ENCODE measurements around the gene PIK3AP1.

The PIK3AP1 gene

DNA sequence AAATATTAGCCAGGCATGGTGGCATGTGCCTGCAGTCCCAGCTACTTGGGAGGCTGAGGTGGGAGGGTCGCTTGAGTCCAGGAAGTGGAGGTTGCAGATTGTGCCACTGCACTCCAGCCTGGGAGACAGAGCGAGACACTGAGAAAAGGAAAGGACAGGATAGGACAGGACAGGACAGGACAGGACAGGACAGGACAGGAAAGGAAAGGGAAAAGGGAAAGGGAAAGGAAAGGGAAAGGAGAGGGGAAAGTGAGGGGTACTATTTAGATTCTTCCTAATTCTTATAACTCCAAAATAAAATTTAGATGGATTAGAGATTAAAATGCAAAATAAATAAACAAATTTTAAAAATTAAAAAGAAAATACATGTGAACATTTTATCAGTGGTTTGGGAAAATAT is 58.7 kb downstream of the PIK3AP1 start:
- H3K27ac ChIP-seq, result no peak overlapping the region
- no peak overlapping the region for H2AFZ ChIP-seq (ENCODE audit: low read depth)
- H4K20me1 ChIP-seq (ENCODE audit: insufficient read depth), result no peaks in the 10 kb centered on the region
- no peaks in the 10 kb centered on the region for H3K79me2 ChIP-seq (ENCODE audit: insufficient read depth, low read depth)
- no peak overlapping the region for H3K4me3 ChIP-seq (IDR thresholded peaks at IDR 0.05; ENCODE audit: insufficient read depth, low read depth, low read length)
- no peak overlapping the region for H3K9ac ChIP-seq
- H3K4me2 ChIP-seq, result no peak overlapping the region
- H3K4me1 ChIP-seq (ENCODE audit: low read depth, poor library complexity, severe bottlenecking), result peaks cover 13% of the 10 kb centered on the region
- TF ChIP-seq, protein P1, sequence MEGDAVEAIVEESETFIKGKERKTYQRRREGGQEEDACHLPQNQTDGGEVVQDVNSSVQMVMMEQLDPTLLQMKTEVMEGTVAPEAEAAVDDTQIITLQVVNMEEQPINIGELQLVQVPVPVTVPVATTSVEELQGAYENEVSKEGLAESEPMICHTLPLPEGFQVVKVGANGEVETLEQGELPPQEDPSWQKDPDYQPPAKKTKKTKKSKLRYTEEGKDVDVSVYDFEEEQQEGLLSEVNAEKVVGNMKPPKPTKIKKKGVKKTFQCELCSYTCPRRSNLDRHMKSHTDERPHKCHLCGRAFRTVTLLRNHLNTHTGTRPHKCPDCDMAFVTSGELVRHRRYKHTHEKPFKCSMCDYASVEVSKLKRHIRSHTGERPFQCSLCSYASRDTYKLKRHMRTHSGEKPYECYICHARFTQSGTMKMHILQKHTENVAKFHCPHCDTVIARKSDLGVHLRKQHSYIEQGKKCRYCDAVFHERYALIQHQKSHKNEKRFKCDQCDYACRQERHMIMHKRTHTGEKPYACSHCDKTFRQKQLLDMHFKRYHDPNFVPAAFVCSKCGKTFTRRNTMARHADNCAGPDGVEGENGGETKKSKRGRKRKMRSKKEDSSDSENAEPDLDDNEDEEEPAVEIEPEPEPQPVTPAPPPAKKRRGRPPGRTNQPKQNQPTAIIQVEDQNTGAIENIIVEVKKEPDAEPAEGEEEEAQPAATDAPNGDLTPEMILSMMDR (conservative IDR thresholded peaks at IDR 0.05; ENCODE audit: low read depth, low read length), result no peak
- H3K36me3 ChIP-seq (ENCODE audit: insufficient read depth), result no peaks in the 10 kb centered on the region
- no peaks in the 10 kb centered on the region for H3K27me3 ChIP-seq (ENCODE audit: insufficient read depth, low read depth)

DNA sequence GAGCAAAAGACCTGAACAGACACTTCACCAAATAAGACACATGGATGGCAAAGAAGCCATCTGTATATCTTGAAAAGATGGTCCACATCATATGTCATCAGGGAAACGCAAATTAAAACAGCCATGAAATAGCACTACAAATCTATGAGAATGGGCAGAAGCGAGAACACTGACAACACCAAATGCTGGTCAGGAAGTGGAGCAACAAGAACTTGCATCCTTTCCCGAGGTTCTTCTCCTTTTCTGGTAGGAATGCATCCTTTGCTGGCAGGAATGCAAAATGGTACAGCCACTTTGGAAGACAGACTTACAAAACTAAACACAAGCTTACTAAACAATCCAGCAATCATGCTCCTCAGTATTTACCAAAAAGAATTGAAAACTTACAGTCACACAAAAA is 60.0 kb downstream of the PIK3AP1 start:
- Histone ChIP-seq H3K36me3 (ENCODE audit: insufficient read depth) (no peaks in the 10 kb centered on the region), H2AFZ (ENCODE audit: low read depth) (no peak overlapping the region), H4K20me1 (ENCODE audit: insufficient read depth) (no peaks in the 10 kb centered on the region), H3K4me3 (IDR thresholded peaks at IDR 0.05; ENCODE audit: insufficient read depth, low read depth, low read length) (no peak overlapping the region), H3K9ac (no peak overlapping the region), H3K4me1 (ENCODE audit: low read depth, poor library complexity, severe bottlenecking) (peaks cover 13% of the 10 kb centered on the region), H3K4me2 (no peak overlapping the region), H3K27ac (no peak overlapping the region), H3K79me2 (ENCODE audit: insufficient read depth, low read depth) (no peaks in the 10 kb centered on the region), H3K27me3 (ENCODE audit: insufficient read depth, low read depth) (no peaks in the 10 kb centered on the region)
- TF ChIP-seq, protein P1 (conservative IDR thresholded peaks at IDR 0.05; ENCODE audit: low read depth, low read length), result no peak

DNA sequence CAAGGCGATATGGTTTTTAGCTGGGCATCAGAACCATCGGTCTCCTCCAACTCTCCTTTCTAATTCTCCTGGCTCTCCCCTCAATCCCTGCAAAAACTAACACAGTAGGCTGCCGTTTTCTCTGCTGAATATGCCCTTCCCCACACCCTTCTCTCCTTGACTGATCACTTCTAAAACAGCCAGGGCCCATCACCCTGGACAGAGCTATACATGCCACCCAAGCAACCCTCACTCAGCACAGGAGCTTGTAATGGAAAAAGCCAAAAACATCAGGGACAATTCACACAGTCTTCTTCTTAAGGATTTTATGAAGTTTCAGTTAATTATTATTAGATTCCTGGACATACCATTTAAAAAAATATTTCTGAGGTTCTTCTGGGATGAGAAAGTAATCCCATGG is 61.5 kb downstream of the PIK3AP1 start:
- no peak overlapping the region for H3K4me3 ChIP-seq (IDR thresholded peaks at IDR 0.05; ENCODE audit: insufficient read depth, low read depth, low read length)
- H3K79me2 ChIP-seq (ENCODE audit: insufficient read depth, low read depth), result no peaks in the 10 kb centered on the region
- TF ChIP-seq, protein P1 (conservative IDR thresholded peaks at IDR 0.05; ENCODE audit: low read depth, low read length), result no peak
- no peak overlapping the region for H3K27ac ChIP-seq
- H4K20me1 ChIP-seq (ENCODE audit: insufficient read depth), result no peaks in the 10 kb centered on the region
- no peaks in the 10 kb centered on the region for H3K36me3 ChIP-seq (ENCODE audit: insufficient read depth)
- no peak overlapping the region for H2AFZ ChIP-seq (ENCODE audit: low read depth)
- no peak overlapping the region for H3K4me2 ChIP-seq
- peaks cover 13% of the 10 kb centered on the region for H3K4me1 ChIP-seq (ENCODE audit: low read depth, poor library complexity, severe bottlenecking)
- no peaks in the 10 kb centered on the region for H3K27me3 ChIP-seq (ENCODE audit: insufficient read depth, low read depth)
- H3K9ac ChIP-seq, result no peak overlapping the region

DNA sequence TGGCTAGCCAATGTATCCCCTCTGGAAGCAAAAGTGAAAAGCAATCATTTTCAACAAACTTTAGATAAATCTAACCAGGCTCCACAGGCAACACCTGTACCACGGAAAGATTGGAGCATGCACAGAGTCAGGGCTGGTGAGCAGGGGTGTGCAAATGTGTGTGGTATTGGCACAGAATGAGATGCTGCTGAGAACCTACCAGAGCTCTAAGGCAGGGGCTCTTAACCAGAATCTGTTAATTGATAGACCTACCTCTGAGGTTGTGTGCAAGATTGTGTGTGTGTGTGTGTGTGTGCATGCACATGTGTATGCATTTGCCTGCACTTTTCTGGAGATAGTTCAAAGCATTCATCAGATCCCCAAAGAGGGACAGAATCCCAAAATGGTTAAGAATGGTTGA is 62.9 kb downstream of the PIK3AP1 start:
- no peak overlapping the region for H3K4me2 ChIP-seq
- no peak overlapping the region for H3K27ac ChIP-seq
- H3K4me1 ChIP-seq (ENCODE audit: low read depth, poor library complexity, severe bottlenecking), result peaks cover 13% of the 10 kb centered on the region
- no peaks in the 10 kb centered on the region for H3K79me2 ChIP-seq (ENCODE audit: insufficient read depth, low read depth)
- H3K9ac ChIP-seq, result no peak overlapping the region
- no peaks in the 10 kb centered on the region for H4K20me1 ChIP-seq (ENCODE audit: insufficient read depth)
- no peaks in the 10 kb centered on the region for H3K36me3 ChIP-seq (ENCODE audit: insufficient read depth)
- TF ChIP-seq, protein P1 (conservative IDR thresholded peaks at IDR 0.05; ENCODE audit: low read depth, low read length), result no peak
- no peak overlapping the region for H3K4me3 ChIP-seq (IDR thresholded peaks at IDR 0.05; ENCODE audit: insufficient read depth, low read depth, low read length)
- H2AFZ ChIP-seq (ENCODE audit: low read depth), result no peak overlapping the region
- no peaks in the 10 kb centered on the region for H3K27me3 ChIP-seq (ENCODE audit: insufficient read depth, low read depth)

Data from KMS-11 (cell line).